Subcutaneous abdominal adipose tissue (tissue), 5 donors: ENCODE data around the gene WDR37.

Experiments used
- H3K27ac ChIP-seq: one replicate; pipeline ENCODE4 v1.7.0; 2013; ENCODE audit warnings: low read depth, mild to moderate bottlenecking, inconsistent platforms, low read length, moderate library complexity
- H3K27me3 ChIP-seq, 5 donors: one replicate each; pipeline ENCODE4 v1.7.0; 2013; ENCODE audit warnings: low read length in 5 of 5, inconsistent platforms in 1 of 5; ENCODE audit not compliant: control insufficient read depth in 5 of 5, insufficient read depth in 4 of 5
- H3K36me3 ChIP-seq, 5 donors: one replicate each; pipeline ENCODE4 v1.7.0; 2013; ENCODE audit warnings: low read length in 5 of 5; ENCODE audit not compliant: control insufficient read depth in 5 of 5, insufficient read depth in 5 of 5
- H3K4me1 ChIP-seq, 5 donors: one replicate each; pipeline ENCODE4 v1.7.0; 2013; ENCODE audit warnings: low read length in 5 of 5, mild to moderate bottlenecking in 3 of 5, moderate library complexity in 1 of 5; ENCODE audit not compliant: control insufficient read depth in 5 of 5, insufficient read depth in 5 of 5
- H3K4me3 ChIP-seq, 5 donors: one replicate each; pipeline ENCODE4 v1.7.0; 2013; ENCODE audit warnings: low read length in 5 of 5, low read depth in 1 of 5
- H3K9ac ChIP-seq, 5 donors: one replicate each; pipeline ENCODE4 v1.7.0; 2013; ENCODE audit warnings: low read length in 5 of 5, mild to moderate bottlenecking in 4 of 5, moderate library complexity in 3 of 5
- H3K9me3 ChIP-seq, 5 donors: one replicate each; pipeline ENCODE4 v1.7.0; 2013; ENCODE audit warnings: low read length in 5 of 5; ENCODE audit not compliant: control insufficient read depth in 5 of 5
- donor health status: healthy.
- donor health status: healthy.
- donor health status: healthy.
- donor health status: healthy.
- donor health status: healthy.

The WDR37 gene

GRCh38 chr10:1084011-1084950, 28.1 kb downstream of the WDR37 start:
- no peak overlapping the region for H3K9ac ChIP-seq
- no peak overlapping the region for H3K4me3 ChIP-seq
- peaks cover 0 to 5% (median 0%) of the 10 kb centered on the region in 5 donors for H3K4me1 ChIP-seq
- no peak overlapping the region for H3K27ac ChIP-seq
- no peaks in the 10 kb centered on the region for H3K27me3 ChIP-seq
- no peaks in the 10 kb centered on the region for H3K9me3 ChIP-seq
- peaks cover 26 to 91% (median 78%) of the 10 kb centered on the region in 5 donors for H3K36me3 ChIP-seq

GRCh38 chr10:1085258-1085657, 29.1 kb downstream of the WDR37 start:
- peaks cover 0 to 8% (median 0%) of the 10 kb centered on the region in 5 donors for H3K4me1 ChIP-seq
- no peak overlapping the region for H3K4me3 ChIP-seq
- H3K9me3 ChIP-seq, result no peaks in the 10 kb centered on the region
- no peaks in the 10 kb centered on the region for H3K27me3 ChIP-seq
- peaks cover 26 to 91% (median 75%) of the 10 kb centered on the region in 5 donors for H3K36me3 ChIP-seq
- H3K9ac ChIP-seq, result no peak overlapping the region
- H3K27ac ChIP-seq, result no peak overlapping the region

- no peaks in the 10 kb centered on the region for H3K27me3 ChIP-seq
- H3K27ac ChIP-seq, result no peak overlapping the region
- H3K9ac ChIP-seq, result no peak overlapping the region
- H3K4me3 ChIP-seq, result no peak overlapping the region
- H3K4me1 ChIP-seq, result peaks cover 0 to 8% (median 0%) of the 10 kb centered on the region in 5 donors
- H3K9me3 ChIP-seq, result no peaks in the 10 kb centered on the region
- H3K36me3 ChIP-seq, result peaks cover 19 to 96% (median 86%) of the 10 kb centered on the region in 5 donors
These were observed 30.6 kb downstream of the WDR37 start for GRCh38 chr10:1086787-1087186.

- H3K27ac ChIP-seq, result no peak overlapping the region
- H3K9ac ChIP-seq, result no peak overlapping the region
- no peaks in the 10 kb centered on the region for H3K27me3 ChIP-seq
- no peaks in the 10 kb centered on the region for H3K9me3 ChIP-seq
- H3K4me1 ChIP-seq, result peaks cover 0 to 8% (median 0%) of the 10 kb centered on the region in 5 donors
- H3K36me3 ChIP-seq, result peaks cover 23 to 86% (median 77%) of the 10 kb centered on the region in 5 donors
- no peak overlapping the region for H3K4me3 ChIP-seq
These were observed 33.0 kb downstream of the WDR37 start for GRCh38 chr10:1089017-1089689.

- H3K9me3 ChIP-seq, result no peaks in the 10 kb centered on the region
- peaks cover 0 to 8% (median 0%) of the 10 kb centered on the region in 5 donors for H3K4me1 ChIP-seq
- H3K27ac ChIP-seq, result no peak overlapping the region
- H3K27me3 ChIP-seq, result no peaks in the 10 kb centered on the region
- no peak overlapping the region for H3K9ac ChIP-seq
- H3K4me3 ChIP-seq, result no peak overlapping the region
- H3K36me3 ChIP-seq, result peaks cover 26 to 87% (median 76%) of the 10 kb centered on the region in 5 donors
These were observed 34.5 kb downstream of the WDR37 start for GRCh38 chr10:1090696-1091095.

- no peak overlapping the region for H3K9ac ChIP-seq
- H3K27me3 ChIP-seq, result no peaks in the 10 kb centered on the region
- no peak overlapping the region for H3K4me3 ChIP-seq
- no peak overlapping the region for H3K27ac ChIP-seq
- no peaks in the 10 kb centered on the region for H3K9me3 ChIP-seq
- H3K36me3 ChIP-seq, result peaks cover 13 to 85% (median 72%) of the 10 kb centered on the region in 5 donors
- H3K4me1 ChIP-seq, result peaks cover 0 to 8% (median 0%) of the 10 kb centered on the region in 5 donors
These were observed 37.5 kb downstream of the WDR37 start for GRCh38 chr10:1093696-1094095.

GRCh38 chr10:1094112-1095057, 38.2 kb downstream of the WDR37 start:
- H3K27ac ChIP-seq, result no peak overlapping the region
- H3K9me3 ChIP-seq, result no peaks in the 10 kb centered on the region
- no peaks in the 10 kb centered on the region for H3K27me3 ChIP-seq
- peaks cover 0 to 2% (median 0%) of the 10 kb centered on the region in 5 donors for H3K4me1 ChIP-seq
- no peak overlapping the region for H3K4me3 ChIP-seq
- no peak overlapping the region for H3K9ac ChIP-seq
- H3K36me3 ChIP-seq, result peaks cover 16 to 85% (median 72%) of the 10 kb centered on the region in 5 donors

GRCh38 chr10:1095498-1095897, 39.3 kb downstream of the WDR37 start:
- no peak overlapping the region for H3K4me3 ChIP-seq
- no peaks in the 10 kb centered on the region for H3K4me1 ChIP-seq
- no peaks in the 10 kb centered on the region for H3K27me3 ChIP-seq
- H3K9me3 ChIP-seq, result no peaks in the 10 kb centered on the region
- no peak overlapping the region for H3K9ac ChIP-seq
- H3K27ac ChIP-seq, result no peak overlapping the region
- peaks cover 16 to 85% (median 73%) of the 10 kb centered on the region in 5 donors for H3K36me3 ChIP-seq

- H3K27ac ChIP-seq, result no peak overlapping the region
- H3K4me1 ChIP-seq, result no peaks in the 10 kb centered on the region
- peaks cover 16 to 85% (median 73%) of the 10 kb centered on the region in 5 donors for H3K36me3 ChIP-seq
- H3K9ac ChIP-seq, result no peak overlapping the region
- H3K9me3 ChIP-seq, result no peaks in the 10 kb centered on the region
- no peak overlapping the region for H3K4me3 ChIP-seq
- H3K27me3 ChIP-seq, result no peaks in the 10 kb centered on the region
These were observed 40.2 kb downstream of the WDR37 start for GRCh38 chr10:1096287-1096889.
